Activated T-cell treated with anti-CD3 and anti-CD28 coated beads, Interleukin-2, amount 50 U/mL, for 4 hours (primary cell): ENCODE results near the gene PCBP1. TPM values are rescaled to one million over a fixed set of nuclear protein-coding genes. Genes with fewer than 3 reads are reported as not detected.

Source experiments
- ATAC-seq, 2 donors: fragments of 200-7000 bp; cut with Tn5 transposase; one replicate each; pipeline ENCODE4 v1.10.0; 2021
- DNase-seq: peaks from one replicate; pipeline ENCODE4 v3.0.0-alpha.2; 2020
- H3K27me3 Mint-ChIP-seq: one replicate; pipeline ENCODE4 v1.8.0; 2021; ENCODE audit warnings: low read depth, mixed read lengths
- H3K36me3 Mint-ChIP-seq: one replicate; pipeline ENCODE4 v1.8.0; 2022; ENCODE audit warnings: mixed read lengths; ENCODE audit not compliant: insufficient read depth
- H3K4me1 Mint-ChIP-seq: one replicate; pipeline ENCODE4 v1.8.0; 2021; ENCODE audit warnings: low read depth, mixed read lengths
- H3K4me3 Mint-ChIP-seq: one replicate; pipeline ENCODE4 v1.8.0; 2021; ENCODE audit warnings: mild to moderate bottlenecking, moderate library complexity, mixed read lengths
- H3K9me3 Mint-ChIP-seq: one replicate; pipeline ENCODE4 v1.8.0; 2021; ENCODE audit warnings: mixed read lengths
- total RNA-seq, 3 donors: library from RNA; stranded (reverse); gene quantifications; one replicate each; pipeline ENCODE4 v1.2.1, GENCODE V29; 2021

Gene PCBP1
- total RNA-seq, 3 donors from 2014 or later, result 427 to 493 (median 462) TPM

GRCh38 chr2:70062270-70062669 is 25.0 kb upstream of the PCBP1 start:
- DNase-seq (no peak), ATAC-seq (no peak)
- Mint-ChIP-seq H3K27me3 (no peaks in the 10 kb centered on the region), H3K4me1 (peaks cover 18% of the 10 kb centered on the region), H3K36me3 (peaks cover 32% of the 10 kb centered on the region), H3K9me3 (no peaks in the 10 kb centered on the region), H3K4me3 (no peak overlapping the region)

- H3K36me3 Mint-ChIP-seq, result peaks cover 37% of the 10 kb centered on the region
- DNase-seq, result no peak
- H3K4me1 Mint-ChIP-seq, result peaks cover 45% of the 10 kb centered on the region
- peak overlapping the region; percentile 62 for H3K4me3 Mint-ChIP-seq
- H3K9me3 Mint-ChIP-seq, result no peaks in the 10 kb centered on the region
- H3K27me3 Mint-ChIP-seq, result no peaks in the 10 kb centered on the region
- ATAC-seq, result no peak
Measured at GRCh38 chr2:70068119-70068518, 19.2 kb upstream of the PCBP1 start.

DNA sequence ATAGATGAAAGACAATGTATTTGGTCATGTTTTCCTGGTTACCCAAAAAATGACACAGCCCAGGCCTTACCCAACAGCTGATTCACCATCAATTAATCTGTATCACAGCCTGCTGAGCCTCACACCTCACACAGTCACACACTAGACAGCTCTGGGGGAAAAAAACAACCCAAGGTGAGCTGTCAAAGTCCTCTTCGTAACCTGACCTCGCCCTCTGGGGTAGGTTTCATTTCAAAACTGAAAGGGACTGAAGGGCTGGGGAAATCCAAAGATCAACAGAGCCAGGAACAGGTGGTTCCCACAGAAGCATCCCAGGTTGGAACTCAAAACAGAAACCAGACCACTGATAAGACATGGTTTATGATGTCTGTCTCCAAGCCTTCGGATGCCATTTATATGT is 18.2 kb upstream of the PCBP1 start:
- peaks cover 38% of the 10 kb centered on the region for H3K36me3 Mint-ChIP-seq
- H3K9me3 Mint-ChIP-seq, result no peaks in the 10 kb centered on the region
- peak overlapping the region; percentile 39 for H3K4me3 Mint-ChIP-seq
- peak; percentile 70 for DNase-seq
- H3K4me1 Mint-ChIP-seq, result peaks cover 45% of the 10 kb centered on the region
- H3K27me3 Mint-ChIP-seq, result no peaks in the 10 kb centered on the region
- peak; percentile 99 for ATAC-seq

DNA sequence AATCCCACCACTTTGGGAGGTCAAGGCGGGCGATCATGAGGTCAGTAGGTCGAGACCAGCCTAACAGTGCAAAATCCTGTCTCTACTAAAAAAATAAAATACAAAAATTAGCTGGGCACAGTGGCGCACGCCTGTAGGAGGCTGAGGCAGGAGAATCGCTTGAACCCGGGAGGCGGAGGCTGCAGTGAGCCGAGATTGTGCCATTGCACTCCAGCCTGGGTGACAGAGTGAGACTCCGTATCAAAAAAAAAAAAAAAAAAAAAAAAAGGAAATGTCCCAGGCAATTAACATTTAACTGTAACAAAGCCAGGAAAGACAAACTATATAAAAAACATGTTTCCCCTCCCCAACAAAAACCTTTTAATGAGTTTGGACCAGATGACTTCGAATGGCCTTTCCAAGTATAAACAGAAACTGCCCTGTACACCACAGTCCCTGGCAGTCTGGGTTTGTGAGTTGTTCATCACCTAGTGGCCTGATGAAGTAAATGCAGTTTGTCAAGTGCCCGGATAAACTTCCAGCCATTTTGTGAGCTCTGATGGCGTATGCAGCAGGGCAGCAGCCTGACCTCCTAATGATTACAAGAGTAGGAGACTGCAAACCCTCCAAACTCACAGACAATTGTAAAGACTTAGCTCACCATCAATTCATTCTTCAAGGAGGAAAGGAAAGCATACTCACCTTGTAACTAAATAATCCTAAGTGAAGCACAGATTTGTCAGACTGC is 16.6 kb upstream of the PCBP1 start:
- no peaks in the 10 kb centered on the region for H3K9me3 Mint-ChIP-seq
- peaks cover 45% of the 10 kb centered on the region for H3K4me1 Mint-ChIP-seq
- H3K27me3 Mint-ChIP-seq, result no peaks in the 10 kb centered on the region
- H3K36me3 Mint-ChIP-seq, result peaks cover 30% of the 10 kb centered on the region
- DNase-seq, result peak; percentile 34
- H3K4me3 Mint-ChIP-seq, result peak overlapping the region; percentile 35
- ATAC-seq, result peak; percentile 41 to 44

GRCh38 chr2:70073493-70073892 is 13.8 kb upstream of the PCBP1 start:
- H3K36me3 Mint-ChIP-seq, result peaks cover 29% of the 10 kb centered on the region
- DNase-seq (no peak), ATAC-seq (no peak)
- H3K9me3 Mint-ChIP-seq, result no peaks in the 10 kb centered on the region
- H3K27me3 Mint-ChIP-seq, result no peaks in the 10 kb centered on the region
- H3K4me1 Mint-ChIP-seq, result peaks cover 37% of the 10 kb centered on the region
- H3K4me3 Mint-ChIP-seq, result no peak overlapping the region

DNA sequence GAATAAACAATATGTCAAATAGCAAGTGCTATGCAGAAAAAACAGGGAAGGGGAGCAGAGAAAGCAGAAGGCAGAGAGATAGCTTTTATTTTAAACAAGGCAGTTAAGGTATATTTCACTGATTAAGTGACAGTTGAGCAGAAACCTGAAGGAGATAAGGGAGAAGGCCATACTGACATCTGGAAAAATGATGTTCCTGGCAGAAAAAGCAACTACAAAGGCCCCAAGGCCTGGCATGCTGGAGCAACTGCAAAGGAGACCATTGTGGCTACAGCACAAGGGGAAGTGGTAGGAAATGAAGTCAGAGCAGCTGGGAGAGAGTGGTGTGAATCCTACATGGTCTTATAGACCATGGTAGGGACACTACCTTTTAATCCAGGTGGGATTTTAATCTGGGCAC is 8.9 kb upstream of the PCBP1 start:
- Mint-ChIP-seq H3K9me3 (no peaks in the 10 kb centered on the region), H3K27me3 (no peaks in the 10 kb centered on the region), H3K4me3 (no peak overlapping the region), H3K36me3 (peaks cover 45% of the 10 kb centered on the region), H3K4me1 (peaks cover 45% of the 10 kb centered on the region)
- DNase-seq (no peak), ATAC-seq (no peak)

- H3K36me3 Mint-ChIP-seq, result peaks cover 47% of the 10 kb centered on the region
- no peak overlapping the region for H3K4me3 Mint-ChIP-seq
- peaks cover 58% of the 10 kb centered on the region for H3K4me1 Mint-ChIP-seq
- H3K27me3 Mint-ChIP-seq, result no peaks in the 10 kb centered on the region
- no peak for DNase-seq
- no peaks in the 10 kb centered on the region for H3K9me3 Mint-ChIP-seq
- no peak for ATAC-seq
Measured at GRCh38 chr2:70080610-70081200, 6.6 kb upstream of the PCBP1 start.

- no peak for DNase-seq
- Mint-ChIP-seq H3K36me3 (peaks cover 45% of the 10 kb centered on the region), H3K9me3 (no peaks in the 10 kb centered on the region), H3K4me1 (peaks cover 60% of the 10 kb centered on the region), H3K27me3 (no peaks in the 10 kb centered on the region), H3K4me3 (no peak overlapping the region)
- ATAC-seq, result no peak
Measured at GRCh38 chr2:70081221-70081620, 6.1 kb upstream of the PCBP1 start.

DNA sequence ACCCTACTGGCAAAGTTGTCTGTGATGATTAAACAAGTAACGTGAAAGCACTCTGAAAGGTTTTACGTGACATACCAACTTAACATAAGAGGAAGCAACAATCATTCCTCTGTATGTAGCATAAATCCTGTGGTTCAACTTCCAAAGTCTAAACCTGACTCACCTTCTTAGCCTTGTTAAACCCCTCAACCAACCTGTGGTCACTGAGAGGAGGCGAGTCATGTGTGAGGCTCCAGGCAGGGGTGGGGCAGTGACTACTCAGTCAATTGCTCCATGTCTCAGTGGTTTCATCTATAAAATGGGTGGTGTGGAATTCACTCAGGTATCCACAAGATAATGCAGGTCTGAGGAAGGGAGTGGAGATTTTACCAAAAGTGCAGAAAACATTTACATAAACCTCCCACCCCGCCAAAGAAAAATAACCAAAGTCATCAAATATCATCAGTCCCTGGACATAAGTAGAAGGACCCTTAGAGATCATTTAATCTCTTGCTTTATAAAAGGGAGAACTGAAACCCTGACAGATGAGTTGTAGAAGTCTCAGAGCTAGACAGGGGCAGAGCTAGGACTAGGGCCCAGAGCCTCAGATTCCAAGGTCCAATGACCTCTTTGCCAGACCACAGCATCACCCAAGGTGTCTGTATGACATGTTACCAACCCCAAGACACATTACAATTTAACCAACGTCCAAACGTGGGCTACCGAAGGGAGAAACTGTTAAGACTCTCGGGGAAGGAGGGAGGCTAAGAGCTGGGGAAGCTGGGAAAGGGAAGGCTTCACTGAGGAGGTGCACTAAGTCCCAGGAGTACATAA is 3.7 kb upstream of the PCBP1 start:
- Mint-ChIP-seq H3K27me3 (no peaks in the 10 kb centered on the region), H3K9me3 (no peaks in the 10 kb centered on the region), H3K4me3 (peak overlapping the region; percentile 67), H3K4me1 (peaks cover 54% of the 10 kb centered on the region), H3K36me3 (peaks cover 43% of the 10 kb centered on the region)
- peak; percentile 46 for DNase-seq
- ATAC-seq, result peak; percentile 19 to 29

- Mint-ChIP-seq H3K27me3 (no peaks in the 10 kb centered on the region), H3K9me3 (no peaks in the 10 kb centered on the region), H3K36me3 (peaks cover 43% of the 10 kb centered on the region), H3K4me3 (peak overlapping the region; percentile 98), H3K4me1 (peaks cover 45% of the 10 kb centered on the region)
- DNase-seq (peak; percentile 72), ATAC-seq (peak; percentile 5 to 8)
Measured at GRCh38 chr2:70084973-70085710, 2.1 kb upstream of the PCBP1 start.

- Mint-ChIP-seq H3K9me3 (no peaks in the 10 kb centered on the region), H3K4me3 (peak overlapping the region; percentile 98), H3K4me1 (peaks cover 46% of the 10 kb centered on the region), H3K27me3 (no peaks in the 10 kb centered on the region), H3K36me3 (peaks cover 44% of the 10 kb centered on the region)
- no peak for ATAC-seq
- no peak for DNase-seq
Measured at GRCh38 chr2:70085711-70086277, 1.5 kb upstream of the PCBP1 start.

- no peaks in the 10 kb centered on the region for H3K27me3 Mint-ChIP-seq
- DNase-seq, result peak; percentile 67
- ATAC-seq, result peak; percentile 44 to 47
- H3K4me1 Mint-ChIP-seq, result peaks cover 46% of the 10 kb centered on the region
- H3K4me3 Mint-ChIP-seq, result peak overlapping the region; percentile 98
- no peaks in the 10 kb centered on the region for H3K9me3 Mint-ChIP-seq
- peaks cover 42% of the 10 kb centered on the region for H3K36me3 Mint-ChIP-seq
Measured at GRCh38 chr2:70086278-70086837, 919 bp upstream of the PCBP1 start.

DNA sequence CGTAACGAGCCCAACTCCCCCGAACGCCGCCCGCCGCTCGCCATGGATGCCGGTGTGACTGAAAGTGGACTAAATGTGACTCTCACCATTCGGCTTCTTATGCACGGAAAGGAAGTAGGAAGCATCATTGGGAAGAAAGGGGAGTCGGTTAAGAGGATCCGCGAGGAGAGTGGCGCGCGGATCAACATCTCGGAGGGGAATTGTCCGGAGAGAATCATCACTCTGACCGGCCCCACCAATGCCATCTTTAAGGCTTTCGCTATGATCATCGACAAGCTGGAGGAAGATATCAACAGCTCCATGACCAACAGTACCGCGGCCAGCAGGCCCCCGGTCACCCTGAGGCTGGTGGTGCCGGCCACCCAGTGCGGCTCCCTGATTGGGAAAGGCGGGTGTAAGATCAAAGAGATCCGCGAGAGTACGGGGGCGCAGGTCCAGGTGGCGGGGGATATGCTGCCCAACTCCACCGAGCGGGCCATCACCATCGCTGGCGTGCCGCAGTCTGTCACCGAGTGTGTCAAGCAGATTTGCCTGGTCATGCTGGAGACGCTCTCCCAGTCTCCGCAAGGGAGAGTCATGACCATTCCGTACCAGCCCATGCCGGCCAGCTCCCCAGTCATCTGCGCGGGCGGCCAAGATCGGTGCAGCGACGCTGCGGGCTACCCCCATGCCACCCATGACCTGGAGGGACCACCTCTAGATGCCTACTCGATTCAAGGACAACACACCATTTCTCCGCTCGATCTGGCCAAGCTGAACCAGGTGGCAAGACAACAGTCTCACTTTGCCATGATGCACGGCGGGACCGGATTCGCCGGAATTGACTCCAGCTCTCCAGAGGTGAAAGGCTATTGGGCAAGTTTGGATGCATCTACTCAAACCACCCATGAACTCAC is 673 bp downstream of the PCBP1 start:
- peaks cover 40% of the 10 kb centered on the region for H3K36me3 Mint-ChIP-seq
- ATAC-seq (peak; percentile 4 to 9), DNase-seq (peak; percentile 37)
- peaks cover 49% of the 10 kb centered on the region for H3K4me1 Mint-ChIP-seq
- peak overlapping the region; percentile 98 for H3K4me3 Mint-ChIP-seq
- no peaks in the 10 kb centered on the region for H3K9me3 Mint-ChIP-seq
- H3K27me3 Mint-ChIP-seq, result no peaks in the 10 kb centered on the region
